HEK293 (cell line): ENCODE measurements around the gene TTC1.

Experiments used
- GFI1B ChIP-seq: fragments of 450-650 bp; formaldehyde crosslinking; IDR thresholded peaks from 2 replicates; pipeline ENCODE4 v1.5.1; 2016; ENCODE audit warnings: missing biosample characterization, missing genetic modification characterization
- GLIS2 ChIP-seq: fragments of 450-650 bp; formaldehyde crosslinking; IDR thresholded peaks from 2 replicates; pipeline ENCODE4 v1.5.1; 2016; ENCODE audit warnings: missing biosample characterization, missing genetic modification characterization
- MYNN ChIP-seq: fragments of 450-650 bp; formaldehyde crosslinking; IDR thresholded peaks from 2 replicates; pipeline ENCODE4 v1.5.1; 2016; ENCODE audit warnings: missing biosample characterization, missing genetic modification characterization, borderline replicate concordance
- OSR2 ChIP-seq: fragments of 450-650 bp; formaldehyde crosslinking; IDR thresholded peaks from 2 replicates; pipeline ENCODE4 v1.5.1; 2016; ENCODE audit warnings: missing biosample characterization, missing genetic modification characterization
- REPIN1 ChIP-seq: fragments of 450-650 bp; formaldehyde crosslinking; IDR thresholded peaks from 2 replicates; pipeline ENCODE4 v1.5.1; 2017; ENCODE audit warnings: missing biosample characterization, missing genetic modification characterization, low read depth
- SCRT2 ChIP-seq: fragments of 450-650 bp; formaldehyde crosslinking; IDR thresholded peaks from 2 replicates; pipeline ENCODE4 v1.5.1; 2016; ENCODE audit warnings: missing biosample characterization, missing genetic modification characterization
- SETDB1 ChIP-seq: IDR thresholded peaks from one replicate; pipeline ENCODE4 v1.6.1; 2017; ENCODE audit warnings: mild to moderate bottlenecking, low read length, moderate library complexity, mixed read lengths; ENCODE audit not compliant: insufficient read length
- SP7 ChIP-seq: fragments of 450-650 bp; formaldehyde crosslinking; IDR thresholded peaks from 2 replicates; pipeline ENCODE4 v1.5.1; 2016; ENCODE audit warnings: missing biosample characterization, missing genetic modification characterization
- TRIM28 ChIP-seq: IDR thresholded peaks from 2 replicates; pipeline ENCODE4 v1.6.1; 2011; ENCODE audit warnings: low read length, control low read depth, borderline replicate concordance
- WT1 ChIP-seq: fragments of 450-650 bp; formaldehyde crosslinking; IDR thresholded peaks from 2 replicates; pipeline ENCODE4 v1.5.1; 2016; ENCODE audit warnings: missing biosample characterization, missing genetic modification characterization
- ZBTB17 ChIP-seq: fragments of 450-650 bp; formaldehyde crosslinking; IDR thresholded peaks from 2 replicates; pipeline ENCODE4 v1.5.1; 2016; ENCODE audit warnings: missing biosample characterization, missing genetic modification characterization
- ZBTB21 ChIP-seq: fragments of 450-650 bp; formaldehyde crosslinking; IDR thresholded peaks from 2 replicates; pipeline ENCODE4 v1.5.1; 2017; ENCODE audit warnings: missing biosample characterization, missing genetic modification characterization
- ZNF155 ChIP-seq: fragments of 450-650 bp; formaldehyde crosslinking; IDR thresholded peaks from 2 replicates; pipeline ENCODE4 v1.5.1; 2016; ENCODE audit warnings: missing biosample characterization, missing genetic modification characterization
- ZNF248 ChIP-seq: fragments of 450-650 bp; formaldehyde crosslinking; IDR thresholded peaks from 2 replicates; pipeline ENCODE4 v1.5.1; 2017; ENCODE audit warnings: missing biosample characterization, missing genetic modification characterization
- ZNF266 ChIP-seq: fragments of 450-650 bp; formaldehyde crosslinking; IDR thresholded peaks from 2 replicates; pipeline ENCODE4 v1.5.1; 2016; ENCODE audit warnings: missing biosample characterization, missing genetic modification characterization, low read depth
- ZNF292 ChIP-seq: fragments of 450-650 bp; formaldehyde crosslinking; IDR thresholded peaks from 2 replicates; pipeline ENCODE4 v1.5.1; 2016; ENCODE audit warnings: low read depth, missing biosample characterization, missing genetic modification characterization, borderline replicate concordance
- ZNF302 ChIP-seq: fragments of 450-650 bp; formaldehyde crosslinking; IDR thresholded peaks from 2 replicates; pipeline ENCODE4 v1.5.1; 2016; ENCODE audit warnings: missing biosample characterization, missing genetic modification characterization, low read depth
- ZNF311 ChIP-seq: fragments of 450-650 bp; formaldehyde crosslinking; IDR thresholded peaks from 2 replicates; pipeline ENCODE4 v1.5.1; 2017; ENCODE audit warnings: missing biosample characterization, missing genetic modification characterization, borderline replicate concordance
- ZNF366 ChIP-seq: fragments of 450-650 bp; formaldehyde crosslinking; conservative IDR thresholded peaks from 2 replicates; pipeline ENCODE4 v1.5.1; 2016; ENCODE audit warnings: missing biosample characterization, missing genetic modification characterization
- ZNF416 ChIP-seq: fragments of 450-650 bp; formaldehyde crosslinking; IDR thresholded peaks from 2 replicates; pipeline ENCODE4 v1.5.1; 2016; ENCODE audit warnings: missing biosample characterization, missing genetic modification characterization
- ZNF530 ChIP-seq: fragments of 450-650 bp; formaldehyde crosslinking; IDR thresholded peaks from 2 replicates; pipeline ENCODE4 v1.5.1; 2016; ENCODE audit warnings: low read depth, missing biosample characterization, missing genetic modification characterization
- ZNF560 ChIP-seq: fragments of 450-650 bp; formaldehyde crosslinking; IDR thresholded peaks from 2 replicates; pipeline ENCODE4 v1.5.1; 2017; ENCODE audit warnings: missing biosample characterization, missing genetic modification characterization, borderline replicate concordance
- ZNF585B ChIP-seq: fragments of 450-650 bp; formaldehyde crosslinking; IDR thresholded peaks from 2 replicates; pipeline ENCODE4 v1.5.1; 2016; ENCODE audit warnings: missing biosample characterization, missing genetic modification characterization
- ZNF621 ChIP-seq: fragments of 450-650 bp; formaldehyde crosslinking; IDR thresholded peaks from 2 replicates; pipeline ENCODE4 v1.5.1; 2017; ENCODE audit warnings: missing biosample characterization, missing genetic modification characterization
- ZNF664 ChIP-seq: fragments of 450-650 bp; formaldehyde crosslinking; IDR thresholded peaks from 2 replicates; pipeline ENCODE4 v1.5.1; 2016; ENCODE audit warnings: missing biosample characterization, missing genetic modification characterization
- ZNF670 ChIP-seq: fragments of 450-650 bp; formaldehyde crosslinking; IDR thresholded peaks from 2 replicates; pipeline ENCODE4 v1.5.1; 2016; ENCODE audit warnings: missing biosample characterization, missing genetic modification characterization, low read depth
- TF ChIP-seq, protein P1 (sequence below): fragments of 450-650 bp; formaldehyde crosslinking; IDR thresholded peaks from 2 replicates; pipeline ENCODE4 v1.5.1; 2017; ENCODE audit warnings: missing biosample characterization, missing genetic modification characterization
- TF ChIP-seq, protein P2 (sequence below): fragments of 450-650 bp; formaldehyde crosslinking; IDR thresholded peaks from 2 replicates; pipeline ENCODE4 v1.5.1; 2017; ENCODE audit warnings: missing biosample characterization, missing genetic modification characterization
- TF ChIP-seq, protein P3 (sequence below): sonication (generic); formaldehyde crosslinking; IDR thresholded peaks from 2 replicates; pipeline ENCODE4 v1.8.1; 2022; ENCODE audit warnings: mild to moderate bottlenecking, moderate library complexity, missing genetic modification reagents
- TF ChIP-seq, protein P4 (sequence below): fragments of 450-650 bp; IDR thresholded peaks from 2 replicates; pipeline ENCODE4 v1.5.1; 2018; ENCODE audit warnings: missing biosample characterization, missing genetic modification characterization
- TF ChIP-seq, protein P5 (sequence below): fragments of 450-650 bp; formaldehyde crosslinking; IDR thresholded peaks from 2 replicates; pipeline ENCODE4 v1.5.1; 2016; ENCODE audit warnings: missing biosample characterization, missing genetic modification characterization

The TTC1 gene

DNA sequence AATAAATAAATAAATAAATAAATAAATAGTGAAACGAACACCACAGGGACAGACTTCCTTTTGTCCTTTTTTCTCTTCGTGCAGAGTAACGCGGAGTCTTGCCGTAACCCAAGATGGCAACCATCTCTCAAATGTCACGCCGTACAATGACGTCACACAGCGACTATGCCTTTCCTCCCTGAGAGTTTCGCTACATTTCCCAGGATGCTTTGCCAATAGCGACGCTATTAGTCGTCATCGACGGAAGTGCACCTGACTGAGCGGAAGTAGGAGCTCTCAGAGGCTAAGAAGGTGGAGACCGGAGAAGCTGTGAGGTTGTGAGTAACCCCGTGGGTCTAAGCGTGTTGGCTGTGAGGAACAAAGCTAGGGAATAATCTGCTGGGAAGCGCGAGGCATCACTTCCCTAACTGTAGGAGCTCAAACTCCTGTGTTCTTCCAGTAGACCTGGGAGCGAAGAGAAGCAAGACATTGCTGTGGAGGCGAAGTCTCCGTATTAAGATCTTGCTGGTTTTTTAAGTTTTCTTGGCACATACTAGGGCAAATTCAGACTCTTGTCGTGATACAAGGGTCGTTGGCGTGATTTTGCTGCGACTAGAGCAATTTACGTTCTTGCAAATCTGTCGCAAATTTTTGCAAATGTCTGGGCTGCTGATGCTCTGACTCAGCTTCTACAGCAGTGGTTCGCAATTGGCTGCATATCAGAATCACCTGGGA, at the start of gene TTC1 (continued):
- TF ChIP-seq ZNF366 (tag by site-specific recombination) (peak; percentile 85), ZNF248 (tag by site-specific recombination) (no peak), ZNF670 (tag by site-specific recombination) (peak; percentile 88; the same call in 1 of the 2 replicates), ZNF155 (tag by site-specific recombination) (peak; percentile 96), ZNF621 (tag by site-specific recombination) (no peak), OSR2 (tag by site-specific recombination) (peak; percentile 39; the same call in 1 of the 2 replicates), ZNF302 (peak; percentile 95), ZNF266 (tag by site-specific recombination) (peak; percentile 99), ZBTB17 (tag by site-specific recombination) (peak; percentile 85), WT1 (peak; percentile 68; the same call in 1 of the 2 replicates), ZNF311 (no peak), GFI1B (tag by site-specific recombination) (peak; percentile 96), ZNF560 (peak; percentile 100), ZNF530 (tag by site-specific recombination) (peak; percentile 97), ZNF416 (peak; percentile 78; the same call in 1 of the 2 replicates), SP7 (tag by site-specific recombination) (peak; percentile 71), REPIN1 (peak; percentile 97; the same call in 1 of the 2 replicates), TRIM28 (0 out of 2 replicates have a peak, but pooled peaks have one; percentile 54), ZNF292 (tag by site-specific recombination) (peak; percentile 100), GLIS2 (tag by site-specific recombination) (0 out of 2 replicates have a peak, but pooled peaks have one; percentile 27), SCRT2 (tag by site-specific recombination) (peak; percentile 65; the same call in 1 of the 2 replicates), SETDB1 (no peak), ZNF664 (peak; percentile 99), ZBTB21 (peak; percentile 98), MYNN (tag by site-specific recombination) (peak; percentile 86; the same call in 1 of the 2 replicates), ZNF585B (tag by site-specific recombination) (no peak; the same call in 1 of the 2 replicates)
- TF ChIP-seq, protein P1, sequence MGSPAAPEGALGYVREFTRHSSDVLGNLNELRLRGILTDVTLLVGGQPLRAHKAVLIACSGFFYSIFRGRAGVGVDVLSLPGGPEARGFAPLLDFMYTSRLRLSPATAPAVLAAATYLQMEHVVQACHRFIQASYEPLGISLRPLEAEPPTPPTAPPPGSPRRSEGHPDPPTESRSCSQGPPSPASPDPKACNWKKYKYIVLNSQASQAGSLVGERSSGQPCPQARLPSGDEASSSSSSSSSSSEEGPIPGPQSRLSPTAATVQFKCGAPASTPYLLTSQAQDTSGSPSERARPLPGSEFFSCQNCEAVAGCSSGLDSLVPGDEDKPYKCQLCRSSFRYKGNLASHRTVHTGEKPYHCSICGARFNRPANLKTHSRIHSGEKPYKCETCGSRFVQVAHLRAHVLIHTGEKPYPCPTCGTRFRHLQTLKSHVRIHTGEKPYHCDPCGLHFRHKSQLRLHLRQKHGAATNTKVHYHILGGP (tag by site-specific recombination) = no peak
- TF ChIP-seq, protein P2, sequence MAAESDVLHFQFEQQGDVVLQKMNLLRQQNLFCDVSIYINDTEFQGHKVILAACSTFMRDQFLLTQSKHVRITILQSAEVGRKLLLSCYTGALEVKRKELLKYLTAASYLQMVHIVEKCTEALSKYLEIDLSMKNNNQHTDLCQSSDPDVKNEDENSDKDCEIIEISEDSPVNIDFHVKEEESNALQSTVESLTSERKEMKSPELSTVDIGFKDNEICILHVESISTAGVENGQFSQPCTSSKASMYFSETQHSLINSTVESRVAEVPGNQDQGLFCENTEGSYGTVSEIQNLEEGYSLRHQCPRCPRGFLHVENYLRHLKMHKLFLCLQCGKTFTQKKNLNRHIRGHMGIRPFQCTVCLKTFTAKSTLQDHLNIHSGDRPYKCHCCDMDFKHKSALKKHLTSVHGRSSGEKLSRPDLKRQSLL (tag by site-specific recombination) = 0 out of 2 replicates have a peak, but pooled peaks have one; percentile 24
- TF ChIP-seq, protein P3, sequence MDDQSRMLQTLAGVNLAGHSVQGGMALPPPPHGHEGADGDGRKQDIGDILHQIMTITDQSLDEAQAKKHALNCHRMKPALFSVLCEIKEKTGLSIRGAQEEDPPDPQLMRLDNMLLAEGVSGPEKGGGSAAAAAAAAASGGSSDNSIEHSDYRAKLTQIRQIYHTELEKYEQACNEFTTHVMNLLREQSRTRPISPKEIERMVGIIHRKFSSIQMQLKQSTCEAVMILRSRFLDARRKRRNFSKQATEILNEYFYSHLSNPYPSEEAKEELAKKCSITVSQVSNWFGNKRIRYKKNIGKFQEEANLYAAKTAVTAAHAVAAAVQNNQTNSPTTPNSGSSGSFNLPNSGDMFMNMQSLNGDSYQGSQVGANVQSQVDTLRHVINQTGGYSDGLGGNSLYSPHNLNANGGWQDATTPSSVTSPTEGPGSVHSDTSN (CRISPR knock-in tag) = no peak
- TF ChIP-seq, protein P4, sequence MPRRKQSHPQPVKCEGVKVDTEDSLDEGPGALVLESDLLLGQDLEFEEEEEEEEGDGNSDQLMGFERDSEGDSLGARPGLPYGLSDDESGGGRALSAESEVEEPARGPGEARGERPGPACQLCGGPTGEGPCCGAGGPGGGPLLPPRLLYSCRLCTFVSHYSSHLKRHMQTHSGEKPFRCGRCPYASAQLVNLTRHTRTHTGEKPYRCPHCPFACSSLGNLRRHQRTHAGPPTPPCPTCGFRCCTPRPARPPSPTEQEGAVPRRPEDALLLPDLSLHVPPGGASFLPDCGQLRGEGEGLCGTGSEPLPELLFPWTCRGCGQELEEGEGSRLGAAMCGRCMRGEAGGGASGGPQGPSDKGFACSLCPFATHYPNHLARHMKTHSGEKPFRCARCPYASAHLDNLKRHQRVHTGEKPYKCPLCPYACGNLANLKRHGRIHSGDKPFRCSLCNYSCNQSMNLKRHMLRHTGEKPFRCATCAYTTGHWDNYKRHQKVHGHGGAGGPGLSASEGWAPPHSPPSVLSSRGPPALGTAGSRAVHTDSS (tag by site-specific recombination) = no peak
- TF ChIP-seq, protein P5, sequence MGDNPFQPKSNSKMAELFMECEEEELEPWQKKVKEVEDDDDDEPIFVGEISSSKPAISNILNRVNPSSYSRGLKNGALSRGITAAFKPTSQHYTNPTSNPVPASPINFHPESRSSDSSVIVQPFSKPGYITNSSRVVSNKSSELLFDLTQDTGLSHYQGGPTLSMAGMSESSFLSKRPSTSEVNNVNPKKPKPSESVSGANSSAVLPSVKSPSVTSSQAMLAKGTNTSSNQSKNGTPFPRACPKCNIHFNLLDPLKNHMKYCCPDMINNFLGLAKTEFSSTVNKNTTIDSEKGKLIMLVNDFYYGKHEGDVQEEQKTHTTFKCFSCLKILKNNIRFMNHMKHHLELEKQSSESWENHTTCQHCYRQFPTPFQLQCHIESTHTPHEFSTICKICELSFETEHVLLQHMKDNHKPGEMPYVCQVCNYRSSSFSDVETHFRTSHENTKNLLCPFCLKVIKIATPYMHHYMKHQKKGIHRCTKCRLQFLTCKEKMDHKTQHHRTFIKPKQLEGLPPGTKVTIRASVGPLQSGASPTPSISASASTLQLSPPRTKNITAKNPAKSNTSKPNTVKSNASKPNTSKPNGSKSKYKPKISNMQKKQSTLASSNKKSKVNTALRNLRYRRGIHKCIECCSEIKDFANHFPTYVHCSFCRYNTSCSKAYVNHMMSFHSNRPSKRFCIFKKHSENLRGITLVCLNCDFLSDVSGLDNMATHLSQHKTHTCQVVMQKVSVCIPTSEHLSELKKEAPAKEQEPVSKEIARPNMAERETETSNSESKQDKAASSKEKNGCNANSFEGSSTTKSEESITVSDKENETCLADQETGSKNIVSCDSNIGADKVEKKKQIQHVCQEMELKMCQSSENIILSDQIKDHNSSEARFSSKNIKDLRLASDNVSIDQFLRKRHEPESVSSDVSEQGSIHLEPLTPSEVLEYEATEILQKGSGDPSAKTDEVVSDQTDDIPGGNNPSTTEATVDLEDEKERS (tag by site-specific recombination) = peak; percentile 46; the same call in 1 of the 2 replicates
